ENCODE results near the gene SMAD2.

The SMAD2 gene

DNA sequence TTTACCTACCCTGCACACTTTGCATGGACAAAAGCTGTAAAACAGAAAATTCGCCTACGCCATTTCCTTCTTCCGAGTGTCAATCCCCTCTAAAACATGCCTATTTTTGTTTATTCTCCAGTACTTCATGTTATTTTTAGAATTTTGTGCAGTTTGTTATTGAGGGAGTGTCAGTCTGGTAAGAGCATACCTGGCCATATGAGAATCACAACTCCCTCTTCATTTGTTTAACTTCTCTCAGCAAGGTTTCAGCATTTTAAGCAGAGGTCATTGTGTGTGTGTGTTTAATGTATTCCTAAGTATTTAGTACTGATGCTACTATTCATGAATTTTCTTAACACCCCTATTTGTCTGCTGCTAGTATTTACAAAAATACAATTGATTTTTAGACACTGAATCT, 49.4 kb downstream of the SMAD2 start:
- TF ChIP-seq OSR1 (CRISPR knock-in tag; IDR thresholded peaks at IDR 0.05) (no peak), BACH2 (CRISPR knock-in tag; IDR thresholded peaks at IDR 0.05; ENCODE audit: borderline replicate concordance) (no peak), CSDC2 (CRISPR knock-in tag; IDR thresholded peaks at IDR 0.05) (no peak), ARNTL (CRISPR knock-in tag; IDR thresholded peaks at IDR 0.05; ENCODE audit: borderline replicate concordance, low read depth) (no peak), RARB (CRISPR knock-in tag; IDR thresholded peaks at IDR 0.05) (no peak), ZNF8 (CRISPR knock-in tag; IDR thresholded peaks at IDR 0.05) (no peak), SNAI2 (CRISPR knock-in tag; IDR thresholded peaks at IDR 0.05) (no peak)
- no peak for ATAC-seq

DNA sequence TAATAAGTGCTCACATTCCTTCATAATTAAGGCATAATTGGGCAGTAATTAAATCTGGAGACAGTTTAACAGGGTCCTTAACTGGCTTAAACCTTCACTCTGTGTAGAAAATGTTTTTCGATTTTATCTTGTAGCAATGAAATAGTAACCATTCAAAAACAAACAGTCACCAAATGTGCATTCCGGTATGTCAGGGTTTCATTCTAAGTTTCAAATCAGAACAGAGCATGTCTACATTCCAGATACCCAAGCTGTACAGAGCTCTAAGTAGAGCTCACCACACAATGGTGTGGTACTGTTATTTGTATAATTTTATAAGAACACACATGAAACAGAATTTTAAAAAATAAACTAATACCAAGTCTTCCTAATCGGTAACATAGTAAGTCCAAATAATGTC, 52.6 kb downstream of the SMAD2 start:
- 0 out of 3 replicates have a peak, but pooled peaks have one; percentile 37 for ATAC-seq

DNA sequence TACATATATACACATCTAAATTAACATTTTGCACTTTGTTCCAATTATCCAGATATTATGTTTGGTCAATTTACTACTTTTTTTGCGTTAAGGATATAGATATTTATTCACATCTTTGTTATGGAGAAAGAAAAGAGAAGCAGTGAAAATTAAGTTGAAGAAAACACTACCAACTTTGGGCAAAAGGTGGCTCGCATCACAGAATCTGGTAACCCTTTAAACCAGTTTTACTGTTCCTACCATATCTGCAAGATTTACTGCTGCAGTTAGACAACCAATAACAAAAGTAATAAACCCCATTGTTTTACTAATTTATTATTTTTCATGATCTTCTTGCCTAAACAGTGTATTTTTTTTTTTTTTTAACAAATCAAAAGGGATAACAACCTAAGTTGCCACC, 53.6 kb downstream of the SMAD2 start:
- TF ChIP-seq OSR1 (CRISPR knock-in tag; IDR thresholded peaks at IDR 0.05) (no peak), ZNF8 (CRISPR knock-in tag; IDR thresholded peaks at IDR 0.05) (no peak), ISL1 (CRISPR knock-in tag; IDR thresholded peaks at IDR 0.05) (no peak), ESRRG (CRISPR knock-in tag; IDR thresholded peaks at IDR 0.05) (no peak), SNAI2 (CRISPR knock-in tag; IDR thresholded peaks at IDR 0.05) (no peak), TCF4 (CRISPR knock-in tag; IDR thresholded peaks at IDR 0.05; ENCODE audit: borderline replicate concordance) (no peak), ZFP30 (CRISPR knock-in tag; IDR thresholded peaks at IDR 0.05) (no peak), ZNF70 (CRISPR knock-in tag; IDR thresholded peaks at IDR 0.05) (no peak), ZC3H10 (CRISPR knock-in tag; IDR thresholded peaks at IDR 0.05) (no peak), ZFP3 (CRISPR knock-in tag; IDR thresholded peaks at IDR 0.05) (no peak), ARNTL (CRISPR knock-in tag; IDR thresholded peaks at IDR 0.05; ENCODE audit: borderline replicate concordance, low read depth) (no peak), RARB (CRISPR knock-in tag; IDR thresholded peaks at IDR 0.05) (no peak), CSDC2 (CRISPR knock-in tag; IDR thresholded peaks at IDR 0.05) (no peak), PPARA (CRISPR knock-in tag; IDR thresholded peaks at IDR 0.05; ENCODE audit: borderline replicate concordance) (no peak), BACH2 (CRISPR knock-in tag; IDR thresholded peaks at IDR 0.05; ENCODE audit: borderline replicate concordance) (no peak)
- TF ChIP-seq, protein P1, sequence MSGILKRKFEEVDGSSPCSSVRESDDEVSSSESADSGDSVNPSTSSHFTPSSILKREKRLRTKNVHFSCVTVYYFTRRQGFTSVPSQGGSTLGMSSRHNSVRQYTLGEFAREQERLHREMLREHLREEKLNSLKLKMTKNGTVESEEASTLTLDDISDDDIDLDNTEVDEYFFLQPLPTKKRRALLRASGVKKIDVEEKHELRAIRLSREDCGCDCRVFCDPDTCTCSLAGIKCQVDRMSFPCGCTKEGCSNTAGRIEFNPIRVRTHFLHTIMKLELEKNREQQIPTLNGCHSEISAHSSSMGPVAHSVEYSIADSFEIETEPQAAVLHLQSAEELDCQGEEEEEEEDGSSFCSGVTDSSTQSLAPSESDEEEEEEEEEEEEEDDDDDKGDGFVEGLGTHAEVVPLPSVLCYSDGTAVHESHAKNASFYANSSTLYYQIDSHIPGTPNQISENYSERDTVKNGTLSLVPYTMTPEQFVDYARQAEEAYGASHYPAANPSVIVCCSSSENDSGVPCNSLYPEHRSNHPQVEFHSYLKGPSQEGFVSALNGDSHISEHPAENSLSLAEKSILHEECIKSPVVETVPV (CRISPR knock-in tag; IDR thresholded peaks at IDR 0.05) = no peak
- TF ChIP-seq, protein P2, sequence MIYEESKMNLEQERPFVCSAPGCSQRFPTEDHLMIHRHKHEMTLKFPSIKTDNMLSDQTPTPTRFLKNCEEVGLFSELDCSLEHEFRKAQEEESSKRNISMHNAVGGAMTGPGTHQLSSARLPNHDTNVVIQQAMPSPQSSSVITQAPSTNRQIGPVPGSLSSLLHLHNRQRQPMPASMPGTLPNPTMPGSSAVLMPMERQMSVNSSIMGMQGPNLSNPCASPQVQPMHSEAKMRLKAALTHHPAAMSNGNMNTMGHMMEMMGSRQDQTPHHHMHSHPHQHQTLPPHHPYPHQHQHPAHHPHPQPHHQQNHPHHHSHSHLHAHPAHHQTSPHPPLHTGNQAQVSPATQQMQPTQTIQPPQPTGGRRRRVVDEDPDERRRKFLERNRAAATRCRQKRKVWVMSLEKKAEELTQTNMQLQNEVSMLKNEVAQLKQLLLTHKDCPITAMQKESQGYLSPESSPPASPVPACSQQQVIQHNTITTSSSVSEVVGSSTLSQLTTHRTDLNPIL (CRISPR knock-in tag; IDR thresholded peaks at IDR 0.05; ENCODE audit: low read depth) = no peak
- TF ChIP-seq, protein P3, sequence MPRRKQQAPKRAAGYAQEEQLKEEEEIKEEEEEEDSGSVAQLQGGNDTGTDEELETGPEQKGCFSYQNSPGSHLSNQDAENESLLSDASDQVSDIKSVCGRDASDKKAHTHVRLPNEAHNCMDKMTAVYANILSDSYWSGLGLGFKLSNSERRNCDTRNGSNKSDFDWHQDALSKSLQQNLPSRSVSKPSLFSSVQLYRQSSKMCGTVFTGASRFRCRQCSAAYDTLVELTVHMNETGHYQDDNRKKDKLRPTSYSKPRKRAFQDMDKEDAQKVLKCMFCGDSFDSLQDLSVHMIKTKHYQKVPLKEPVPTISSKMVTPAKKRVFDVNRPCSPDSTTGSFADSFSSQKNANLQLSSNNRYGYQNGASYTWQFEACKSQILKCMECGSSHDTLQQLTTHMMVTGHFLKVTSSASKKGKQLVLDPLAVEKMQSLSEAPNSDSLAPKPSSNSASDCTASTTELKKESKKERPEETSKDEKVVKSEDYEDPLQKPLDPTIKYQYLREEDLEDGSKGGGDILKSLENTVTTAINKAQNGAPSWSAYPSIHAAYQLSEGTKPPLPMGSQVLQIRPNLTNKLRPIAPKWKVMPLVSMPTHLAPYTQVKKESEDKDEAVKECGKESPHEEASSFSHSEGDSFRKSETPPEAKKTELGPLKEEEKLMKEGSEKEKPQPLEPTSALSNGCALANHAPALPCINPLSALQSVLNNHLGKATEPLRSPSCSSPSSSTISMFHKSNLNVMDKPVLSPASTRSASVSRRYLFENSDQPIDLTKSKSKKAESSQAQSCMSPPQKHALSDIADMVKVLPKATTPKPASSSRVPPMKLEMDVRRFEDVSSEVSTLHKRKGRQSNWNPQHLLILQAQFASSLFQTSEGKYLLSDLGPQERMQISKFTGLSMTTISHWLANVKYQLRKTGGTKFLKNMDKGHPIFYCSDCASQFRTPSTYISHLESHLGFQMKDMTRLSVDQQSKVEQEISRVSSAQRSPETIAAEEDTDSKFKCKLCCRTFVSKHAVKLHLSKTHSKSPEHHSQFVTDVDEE (CRISPR knock-in tag; IDR thresholded peaks at IDR 0.05) = no peak
- TF ChIP-seq, protein P4, sequence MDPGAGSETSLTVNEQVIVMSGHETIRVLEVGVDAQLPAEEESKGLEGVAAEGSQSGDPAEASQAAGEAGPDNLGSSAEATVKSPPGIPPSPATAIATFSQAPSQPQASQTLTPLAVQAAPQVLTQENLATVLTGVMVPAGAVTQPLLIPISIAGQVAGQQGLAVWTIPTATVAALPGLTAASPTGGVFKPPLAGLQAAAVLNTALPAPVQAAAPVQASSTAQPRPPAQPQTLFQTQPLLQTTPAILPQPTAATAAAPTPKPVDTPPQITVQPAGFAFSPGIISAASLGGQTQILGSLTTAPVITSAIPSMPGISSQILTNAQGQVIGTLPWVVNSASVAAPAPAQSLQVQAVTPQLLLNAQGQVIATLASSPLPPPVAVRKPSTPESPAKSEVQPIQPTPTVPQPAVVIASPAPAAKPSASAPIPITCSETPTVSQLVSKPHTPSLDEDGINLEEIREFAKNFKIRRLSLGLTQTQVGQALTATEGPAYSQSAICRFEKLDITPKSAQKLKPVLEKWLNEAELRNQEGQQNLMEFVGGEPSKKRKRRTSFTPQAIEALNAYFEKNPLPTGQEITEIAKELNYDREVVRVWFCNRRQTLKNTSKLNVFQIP (CRISPR knock-in tag; IDR thresholded peaks at IDR 0.05; ENCODE audit: borderline replicate concordance, low read depth) = no peak
- TF ChIP-seq, protein P5, sequence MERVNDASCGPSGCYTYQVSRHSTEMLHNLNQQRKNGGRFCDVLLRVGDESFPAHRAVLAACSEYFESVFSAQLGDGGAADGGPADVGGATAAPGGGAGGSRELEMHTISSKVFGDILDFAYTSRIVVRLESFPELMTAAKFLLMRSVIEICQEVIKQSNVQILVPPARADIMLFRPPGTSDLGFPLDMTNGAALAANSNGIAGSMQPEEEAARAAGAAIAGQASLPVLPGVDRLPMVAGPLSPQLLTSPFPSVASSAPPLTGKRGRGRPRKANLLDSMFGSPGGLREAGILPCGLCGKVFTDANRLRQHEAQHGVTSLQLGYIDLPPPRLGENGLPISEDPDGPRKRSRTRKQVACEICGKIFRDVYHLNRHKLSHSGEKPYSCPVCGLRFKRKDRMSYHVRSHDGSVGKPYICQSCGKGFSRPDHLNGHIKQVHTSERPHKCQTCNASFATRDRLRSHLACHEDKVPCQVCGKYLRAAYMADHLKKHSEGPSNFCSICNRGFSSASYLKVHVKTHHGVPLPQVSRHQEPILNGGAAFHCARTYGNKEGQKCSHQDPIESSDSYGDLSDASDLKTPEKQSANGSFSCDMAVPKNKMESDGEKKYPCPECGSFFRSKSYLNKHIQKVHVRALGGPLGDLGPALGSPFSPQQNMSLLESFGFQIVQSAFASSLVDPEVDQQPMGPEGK (CRISPR knock-in tag; IDR thresholded peaks at IDR 0.05; ENCODE audit: borderline replicate concordance) = no peak
- no peak for ATAC-seq

More for the DNA sequence above, 52.6 kb downstream of the SMAD2 start:
- TF ChIP-seq ZNF8 (CRISPR knock-in tag; IDR thresholded peaks at IDR 0.05) (peak; percentile 16; the same call in 1 of the 2 replicates), ISL1 (CRISPR knock-in tag; IDR thresholded peaks at IDR 0.05) (peak; percentile 16; the same call in 1 of the 2 replicates), SNAI2 (CRISPR knock-in tag; IDR thresholded peaks at IDR 0.05) (no peak)

Data from SK-N-SH treated with all-trans-retinoic acid at 6 μM for 48 hours (cell line).